Measurements from ENCODE around the gene P4HTM. TPM values are rescaled to one million over a fixed set of nuclear protein-coding genes. Genes with fewer than 3 reads are reported as not detected.
"Not testable (repeated sequence)": the region's sequence is repeated elsewhere in the genome, so short reads cannot be mapped to it uniquely, and the experiment has no call there.

The P4HTM gene
- total RNA-seq, 4 donors from 2014 or later, result 76.4 to 99.0 (median 88.8) TPM

- Histone ChIP-seq H3K9me3 (no peaks in the 10 kb centered on the region), H3K27me3 (no peaks in the 10 kb centered on the region), H3K4me3 (peak overlapping the region in 1 of 4 donors; percentile 80), H3K4me1 (peaks cover 0 to 28% (median 11%) of the 10 kb centered on the region in 4 donors), H3K36me3 (peaks cover 0 to 29% (median 0%) of the 10 kb centered on the region in 3 donors), H3K27ac (peak overlapping the region; percentile 97 to 99 (median 98))
- TF ChIP-seq CTCF (IDR thresholded peaks at IDR 0.05) (no peak), EP300 (IDR thresholded peaks at IDR 0.05) (no peak), POLR2A (IDR thresholded peaks at IDR 0.05) (no peak)
- 84 to 94% methylated on average over 5 of the region's 5 CpGs for WGBS, 2 donors
- no peak for DNase-seq (ENCODE audit: low spot score in 2 of 2)
Observed at GRCh38 chr3:49005998-49006397, 16.0 kb downstream of the P4HTM start.

- DNase-seq (ENCODE audit: low spot score in 2 of 2), result no peak
- WGBS, 2 donors, result 3% methylated on average over 21 of the region's 32 CpGs; no CpG with 5 or more reads in 1 of the 2 donors
Observed at GRCh38 chr3:49006408-49007067, 16.5 kb downstream of the P4HTM start.

GRCh38 chr3:49007068-49007770, 17.2 kb downstream of the P4HTM start, which contains the start of gene WDR6:
WDR6 (plus strand) TSS chr3:49007391; CDS start chr3:49007432, 41 bp downstream.
- peak; percentile 94 to 95 for DNase-seq (ENCODE audit: low spot score in 2 of 2)
- peak within 1 kb of the TSS; percentile 97 to 99 (median 98) for H3K27ac ChIP-seq
- peak within 1 kb of the TSS; percentile 80 to 98 (median 87) for H3K4me3 ChIP-seq
- H3K4me1 ChIP-seq, result peaks cover 0 to 29% (median 11%) of the 10 kb centered on the region in 4 donors
- no peaks in the 10 kb centered on the region for H3K9me3 ChIP-seq
- TF ChIP-seq CTCF (IDR thresholded peaks at IDR 0.05) (peak; percentile 41 to 78 (median 59)), POLR2A (IDR thresholded peaks at IDR 0.05) (peak; percentile 30 to 81), EP300 (IDR thresholded peaks at IDR 0.05) (peak; percentile 65 to 94)
- WGBS, 2 donors, result 0% methylated on average over 44 to 54 of the region's 65 CpGs
- no peaks in the 10 kb centered on the region for H3K27me3 ChIP-seq
- peaks cover 0 to 33% (median 0%) of the 10 kb centered on the region in 3 donors for H3K36me3 ChIP-seq

More at GRCh38 chr3:49006408-49007067, 16.5 kb downstream of the P4HTM start:
- H3K9me3 ChIP-seq, result no peaks in the 10 kb centered on the region
- TF ChIP-seq CTCF (IDR thresholded peaks at IDR 0.05) (no peak), POLR2A (IDR thresholded peaks at IDR 0.05) (no peak), EP300 (IDR thresholded peaks at IDR 0.05) (no peak)
- peak overlapping the region; percentile 80 to 98 (median 87) for H3K4me3 ChIP-seq
- H3K4me1 ChIP-seq, result peaks cover 0 to 28% (median 11%) of the 10 kb centered on the region in 4 donors
- H3K27ac ChIP-seq, result peak overlapping the region; percentile 97 to 99 (median 98)
- H3K27me3 ChIP-seq, result no peaks in the 10 kb centered on the region
- peaks cover 0 to 33% (median 0%) of the 10 kb centered on the region in 3 donors for H3K36me3 ChIP-seq

GRCh38 chr3:49007771-49008528, 17.9 kb downstream of the P4HTM start:
- Histone ChIP-seq H3K27ac (peak overlapping the region; percentile 97 to 99 (median 98)), H3K9me3 (no peaks in the 10 kb centered on the region), H3K27me3 (no peaks in the 10 kb centered on the region), H3K36me3 (peaks cover 0 to 33% (median 0%) of the 10 kb centered on the region in 3 donors), H3K4me3 (peak overlapping the region; percentile 80 to 98 (median 87)), H3K4me1 (peaks cover 0 to 34% (median 11%) of the 10 kb centered on the region in 4 donors)
- peak; percentile 77 for DNase-seq (ENCODE audit: low spot score in 2 of 2)
- WGBS, 2 donors, result 12 to 13% methylated on average over 36 to 40 of the region's 41 CpGs
- TF ChIP-seq EP300 (IDR thresholded peaks at IDR 0.05) (no peak), CTCF (IDR thresholded peaks at IDR 0.05) (no peak), POLR2A (IDR thresholded peaks at IDR 0.05) (no peak)

GRCh38 chr3:49008627-49009026, 18.6 kb downstream of the P4HTM start:
- not testable (repeated sequence) for H3K9me3 ChIP-seq; DNase-seq (ENCODE audit: low spot score in 2 of 2); H3K27me3 ChIP-seq
- Histone ChIP-seq H3K4me3 (peak overlapping the region in 1 of 4 donors; percentile 80), H3K4me1 (peaks cover 0 to 39% (median 11%) of the 10 kb centered on the region in 4 donors), H3K27ac (peak overlapping the region in 3 of 4 donors; percentile 97 to 98 (median 98)), H3K36me3 (peaks cover 0 to 35% (median 0%) of the 10 kb centered on the region in 3 donors)
- WGBS, 2 donors, result 79 to 88% methylated on average over 5 of the region's 5 CpGs
